ENCODE data around the gene LMO7. TPM values are rescaled to one million over a fixed set of nuclear protein-coding genes. Genes with fewer than 3 reads are reported as not detected.

The LMO7 gene
- total RNA-seq, 1 experiment from 2014 or later: 105 TPM

GRCh38 chr13:75794663-75795062 lies 158.5 kb downstream of the LMO7 start:
- BruUV-seq (replicated peaks): no TSS peak
- intact Hi-C loops (cut with micrococcal nuclease; ENCODE audit: unreplicated experiment): loop anchor here (5.0 to 10.0 kb wide), 2 partner anchors 32 to 90 kb away; no protein-coding TSS in a partner anchor

GRCh38 chr13:75795274-75795673 lies 159.1 kb downstream of the LMO7 start:
- intact Hi-C loops (cut with micrococcal nuclease; ENCODE audit: unreplicated experiment): loop anchor here (5.0 to 10.0 kb wide), 2 partner anchors 33 to 90 kb away; no protein-coding TSS in a partner anchor
- BruUV-seq (replicated peaks): no TSS peak
- peaks cover 9% of the 10 kb centered on the region for H3K4me1 Mint-ChIP-seq (ENCODE audit: low read depth, unreplicated experiment)
- H3K36me3 Mint-ChIP-seq (ENCODE audit: insufficient read depth, unreplicated experiment): peaks cover 15% of the 10 kb centered on the region
- CTCF ChIA-PET: no interaction called here
- no peak overlapping the region for H3K4me3 Mint-ChIP-seq (ENCODE audit: low read depth, unreplicated experiment)
- no peak for DNase-seq
- no peak for TF ChIP-seq CTCF (IDR thresholded peaks at IDR 0.05; ENCODE audit: unreplicated experiment)
- H3K27ac Mint-ChIP-seq (ENCODE audit: unreplicated experiment): no peak overlapping the region
- H3K27me3 Mint-ChIP-seq (ENCODE audit: unreplicated experiment): no peaks in the 10 kb centered on the region
- H3K9me3 Mint-ChIP-seq (ENCODE audit: low read depth, unreplicated experiment): no peaks in the 10 kb centered on the region

More at GRCh38 chr13:75794663-75795062, 158.5 kb downstream of the LMO7 start:
- no peaks in the 10 kb centered on the region for H3K9me3 Mint-ChIP-seq (ENCODE audit: low read depth, unreplicated experiment)
- DNase-seq: no peak
- H3K27ac Mint-ChIP-seq (ENCODE audit: unreplicated experiment): no peak overlapping the region
- peaks cover 9% of the 10 kb centered on the region for H3K4me1 Mint-ChIP-seq (ENCODE audit: low read depth, unreplicated experiment)
- no peaks in the 10 kb centered on the region for H3K27me3 Mint-ChIP-seq (ENCODE audit: unreplicated experiment)
- CTCF ChIA-PET: no interaction called here
- peaks cover 15% of the 10 kb centered on the region for H3K36me3 Mint-ChIP-seq (ENCODE audit: insufficient read depth, unreplicated experiment)
- H3K4me3 Mint-ChIP-seq (ENCODE audit: low read depth, unreplicated experiment): no peak overlapping the region
- TF ChIP-seq CTCF (IDR thresholded peaks at IDR 0.05; ENCODE audit: unreplicated experiment): no peak

GRCh38 chr13:75796825-75797224 lies 160.7 kb downstream of the LMO7 start:
- DNase-seq: no peak
- no peak for TF ChIP-seq CTCF (IDR thresholded peaks at IDR 0.05; ENCODE audit: unreplicated experiment)
- Mint-ChIP-seq H3K4me1 (ENCODE audit: low read depth, unreplicated experiment) (peaks cover 4% of the 10 kb centered on the region), H3K36me3 (ENCODE audit: insufficient read depth, unreplicated experiment) (peaks cover 21% of the 10 kb centered on the region), H3K4me3 (ENCODE audit: low read depth, unreplicated experiment) (no peak overlapping the region), H3K27ac (ENCODE audit: unreplicated experiment) (no peak overlapping the region), H3K27me3 (ENCODE audit: unreplicated experiment) (no peaks in the 10 kb centered on the region), H3K9me3 (ENCODE audit: low read depth, unreplicated experiment) (no peaks in the 10 kb centered on the region)
- intact Hi-C loops (cut with micrococcal nuclease; ENCODE audit: unreplicated experiment): loop anchor here (5.0 to 10.0 kb wide), 2 partner anchors 35 to 92 kb away; no protein-coding TSS in a partner anchor
- CTCF ChIA-PET: no interaction called here
- no TSS peak for BruUV-seq (replicated peaks)

GRCh38 chr13:75797239-75797638 lies 161.1 kb downstream of the LMO7 start:
- CTCF ChIA-PET: no interaction called here
- Mint-ChIP-seq H3K9me3 (ENCODE audit: low read depth, unreplicated experiment) (no peaks in the 10 kb centered on the region), H3K36me3 (ENCODE audit: insufficient read depth, unreplicated experiment) (peaks cover 21% of the 10 kb centered on the region), H3K4me1 (ENCODE audit: low read depth, unreplicated experiment) (peaks cover under 1% of the 10 kb centered on the region), H3K27ac (ENCODE audit: unreplicated experiment) (no peak overlapping the region), H3K27me3 (ENCODE audit: unreplicated experiment) (no peaks in the 10 kb centered on the region), H3K4me3 (ENCODE audit: low read depth, unreplicated experiment) (no peak overlapping the region)
- no peak for DNase-seq
- no TSS peak for BruUV-seq (replicated peaks)
- intact Hi-C loops (cut with micrococcal nuclease; ENCODE audit: unreplicated experiment): loop anchor here (5.0 to 10.0 kb wide), 2 partner anchors 35 to 92 kb away; no protein-coding TSS in a partner anchor
- TF ChIP-seq CTCF (IDR thresholded peaks at IDR 0.05; ENCODE audit: unreplicated experiment): no peak
